Natural killer cell treated with Interleukin-12 subunit alpha and Interleukin-12 subunit beta and Interleukin-15 and Interleukin-18, amount 100 ng/mL, for 72 hours (primary cell): Measurements from ENCODE around the gene SEPHS2. TPM values are rescaled to one million over a fixed set of nuclear protein-coding genes. Genes with fewer than 3 reads are reported as not detected.

Source experiments
- ATAC-seq, 2 donors: fragments of 150-1000 bp; cut with Tn5 transposase in 1 of 2; sonication (Bioruptor Pico), chemical (Tn5 transposase) in 1 of 2; 2 replicates each; pipeline ENCODE4 v1.10.0; 2021
- DNase-seq: peaks from one replicate; pipeline ENCODE4 v3.0.0; 2022; ENCODE audit warnings: low spot score
- H3K27ac Mint-ChIP-seq, 2 donors: 1 replicate in 1 of 2; 2 replicates in 1 of 2; pipeline ENCODE4 v1.8.0; 2022; ENCODE audit warnings: mixed read lengths in 2 of 2, mild to moderate bottlenecking in 1 of 2, moderate library complexity in 1 of 2
- H3K27me3 Mint-ChIP-seq, 2 donors: 1 replicate in 1 of 2; 2 replicates in 1 of 2; pipeline ENCODE4 v1.8.0; 2022; ENCODE audit warnings: mixed read lengths in 2 of 2
- H3K36me3 Mint-ChIP-seq: one replicate; pipeline ENCODE4 v1.8.0; 2022; ENCODE audit warnings: mixed read lengths
- H3K4me1 Mint-ChIP-seq, 2 donors: 1 replicate in 1 of 2; 2 replicates in 1 of 2; pipeline ENCODE4 v1.8.0; 2022; ENCODE audit warnings: low read depth in 2 of 2, mixed read lengths in 2 of 2, mild to moderate bottlenecking in 1 of 2
- H3K4me3 Mint-ChIP-seq: one replicate; pipeline ENCODE4 v1.8.0; 2022; ENCODE audit warnings: mixed read lengths
- H3K9me3 Mint-ChIP-seq: 2 replicates; pipeline ENCODE4 v1.8.0; 2022; ENCODE audit warnings: mixed read lengths
- total RNA-seq, 2 donors: library from RNA; stranded (reverse); gene quantifications; one replicate each; pipeline ENCODE4 v1.2.3, GENCODE V29; 2022

The SEPHS2 gene
- total RNA-seq, 2 donors from 2014 or later = 84.7 to 91.4 TPM

DNA sequence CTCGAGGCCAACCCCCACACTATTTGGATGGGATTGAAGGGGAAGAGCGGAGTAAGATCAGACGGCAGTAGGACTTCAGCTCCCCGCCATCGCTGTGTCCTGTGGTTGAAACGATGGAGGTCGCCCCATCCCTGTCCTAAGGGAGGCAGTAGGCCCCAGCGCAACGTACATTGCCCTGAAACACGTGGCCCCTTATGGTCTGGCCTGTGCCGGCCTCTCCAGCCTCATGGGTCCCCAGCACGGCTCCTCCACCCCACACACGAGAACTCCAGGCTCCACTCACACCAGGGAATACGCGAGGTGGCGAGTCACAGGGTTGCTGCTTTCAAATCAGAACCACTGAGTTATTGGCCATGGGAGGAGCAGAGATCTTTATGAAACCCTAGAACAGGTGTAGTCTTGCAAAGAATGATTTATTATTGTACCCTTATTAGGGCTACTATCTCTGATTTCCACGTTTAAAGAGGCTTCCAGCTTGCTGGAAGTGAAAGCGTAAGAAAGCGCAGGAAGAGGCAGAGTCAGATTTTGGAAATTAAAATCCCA lies 15.2 kb downstream of the SEPHS2 start:
- no peaks in the 10 kb centered on the region for H3K27me3 Mint-ChIP-seq
- H3K9me3 Mint-ChIP-seq = no peaks in the 10 kb centered on the region
- DNase-seq = no peak
- peak; percentile 11 to 30 for ATAC-seq
- no peak overlapping the region for H3K27ac Mint-ChIP-seq
- H3K36me3 Mint-ChIP-seq = peaks cover 6% of the 10 kb centered on the region
- peaks cover 11 to 15% of the 10 kb centered on the region in 2 donors for H3K4me1 Mint-ChIP-seq
- H3K4me3 Mint-ChIP-seq = no peak overlapping the region

DNA sequence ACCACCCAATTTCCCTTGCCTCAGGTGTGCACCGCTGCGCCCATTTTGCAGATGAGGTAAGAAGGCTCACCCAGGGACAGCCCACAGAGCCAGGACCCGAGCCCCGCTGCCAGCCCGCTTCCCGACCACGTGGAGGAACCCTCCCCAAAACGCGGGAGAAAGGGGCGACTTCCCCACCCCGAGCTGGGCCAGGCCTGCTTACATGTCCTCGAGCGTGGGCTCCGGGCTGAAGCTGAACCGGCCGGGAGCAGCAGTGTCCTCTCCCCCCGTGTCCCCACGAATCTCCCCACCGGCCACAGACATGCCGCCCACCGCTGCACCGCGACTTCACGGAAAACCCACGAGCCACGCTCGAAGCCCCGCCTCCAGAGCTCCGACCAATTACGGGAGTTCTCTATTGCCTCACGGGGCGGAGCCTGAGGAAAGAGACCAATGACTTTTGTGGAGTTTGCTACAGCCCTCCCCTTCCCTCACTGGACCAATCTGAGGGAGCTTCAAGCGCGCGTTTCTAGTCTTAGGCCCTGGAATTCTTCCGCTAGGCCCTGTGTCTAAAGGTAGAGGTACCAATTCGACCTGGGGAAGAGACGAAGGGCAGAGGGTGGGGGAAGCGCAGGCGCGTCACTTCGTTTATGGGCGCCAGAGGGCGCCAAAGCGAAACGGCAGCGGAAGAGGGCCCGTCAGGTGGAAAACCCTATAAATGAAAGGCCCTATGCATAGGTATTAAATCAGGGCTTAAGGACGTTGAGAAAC lies 15.8 kb downstream of the SEPHS2 start, which contains the start of gene DCTPP1:
DCTPP1 (minus strand) TSS at position 353 of the 750 bp plus-strand sequence; CDS start at position 303, 50 bp downstream.
- Mint-ChIP-seq H3K36me3 (peaks cover 6% of the 10 kb centered on the region), H3K27me3 (no peaks in the 10 kb centered on the region), H3K9me3 (no peaks in the 10 kb centered on the region), H3K27ac (no peak within 1 kb of the TSS), H3K4me1 (peaks cover 11 to 12% of the 10 kb centered on the region in 2 donors), H3K4me3 (no peak within 1 kb of the TSS)
- DNase-seq (peak; percentile 98), ATAC-seq (peak; percentile 99)

DNA sequence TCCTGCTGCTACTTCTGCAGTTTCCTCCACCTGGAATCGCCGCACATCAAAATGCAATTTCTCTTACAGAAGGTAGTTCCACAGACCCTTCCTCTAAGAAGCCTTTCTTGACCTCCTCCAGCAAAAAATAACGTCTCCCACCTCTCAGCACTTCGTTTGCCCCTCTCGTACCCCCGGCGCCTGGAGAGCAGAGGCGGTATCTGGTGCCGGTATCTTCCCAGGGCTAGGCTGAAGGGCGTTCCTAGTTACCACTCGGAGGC lies 16.3 kb downstream of the SEPHS2 start:
- DNase-seq = no peak
- no peaks in the 10 kb centered on the region for H3K9me3 Mint-ChIP-seq
- H3K27me3 Mint-ChIP-seq = no peaks in the 10 kb centered on the region
- H3K4me1 Mint-ChIP-seq = peaks cover 8 to 11% of the 10 kb centered on the region in 2 donors
- no peak for ATAC-seq
- peaks cover 6% of the 10 kb centered on the region for H3K36me3 Mint-ChIP-seq
- H3K27ac Mint-ChIP-seq = no peak overlapping the region
- H3K4me3 Mint-ChIP-seq = no peak overlapping the region

DNA sequence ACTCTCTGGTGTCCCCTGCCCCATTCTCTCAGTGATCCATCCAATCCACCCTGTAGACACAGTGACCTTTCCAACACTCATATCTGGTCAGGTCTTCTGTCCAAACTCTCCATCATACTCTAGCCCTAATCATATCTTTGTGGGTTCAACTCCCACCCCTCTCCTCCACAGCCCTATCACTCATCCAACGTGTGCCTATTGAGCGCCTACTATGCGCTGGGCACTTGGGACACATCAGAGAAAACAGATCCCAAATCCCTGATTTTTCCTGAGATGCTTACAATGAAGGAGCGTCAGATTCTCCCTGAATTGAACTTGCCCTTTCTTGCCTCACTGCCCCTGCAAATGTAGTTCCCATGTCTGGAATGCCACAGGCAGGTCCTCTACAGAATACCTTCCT lies 17.6 kb downstream of the SEPHS2 start:
- Mint-ChIP-seq H3K27ac (no peak overlapping the region), H3K4me1 (peaks cover 8 to 11% of the 10 kb centered on the region in 2 donors), H3K4me3 (no peak overlapping the region), H3K36me3 (peaks cover 6% of the 10 kb centered on the region), H3K27me3 (no peaks in the 10 kb centered on the region), H3K9me3 (no peaks in the 10 kb centered on the region)
- no peak for DNase-seq
- no peak for ATAC-seq

DNA sequence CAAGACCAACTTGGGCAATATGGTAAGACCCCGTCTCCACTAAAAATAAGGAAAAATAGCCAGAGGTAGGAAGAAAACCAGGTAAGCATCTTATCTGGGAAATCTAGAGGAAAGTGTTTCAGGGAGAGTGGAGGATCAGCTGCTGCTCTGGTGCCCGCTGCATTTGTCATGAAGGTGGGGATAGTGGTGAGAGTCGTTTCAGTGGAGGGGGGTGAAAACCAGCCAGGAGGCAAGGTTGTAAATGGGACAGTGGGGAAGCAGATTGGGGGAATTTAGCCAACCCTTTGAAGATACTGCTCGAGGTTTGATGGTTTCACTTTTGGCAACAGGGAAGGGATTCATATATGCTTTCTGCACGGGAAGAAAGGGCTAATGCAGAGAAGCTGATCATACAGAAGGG lies 24.7 kb downstream of the SEPHS2 start:
- Mint-ChIP-seq H3K27ac (no peak overlapping the region), H3K4me3 (no peak overlapping the region), H3K36me3 (peaks cover 9% of the 10 kb centered on the region), H3K27me3 (no peaks in the 10 kb centered on the region), H3K4me1 (peaks cover 13 to 14% of the 10 kb centered on the region in 2 donors), H3K9me3 (no peaks in the 10 kb centered on the region)
- no peak for DNase-seq
- ATAC-seq = no peak

DNA sequence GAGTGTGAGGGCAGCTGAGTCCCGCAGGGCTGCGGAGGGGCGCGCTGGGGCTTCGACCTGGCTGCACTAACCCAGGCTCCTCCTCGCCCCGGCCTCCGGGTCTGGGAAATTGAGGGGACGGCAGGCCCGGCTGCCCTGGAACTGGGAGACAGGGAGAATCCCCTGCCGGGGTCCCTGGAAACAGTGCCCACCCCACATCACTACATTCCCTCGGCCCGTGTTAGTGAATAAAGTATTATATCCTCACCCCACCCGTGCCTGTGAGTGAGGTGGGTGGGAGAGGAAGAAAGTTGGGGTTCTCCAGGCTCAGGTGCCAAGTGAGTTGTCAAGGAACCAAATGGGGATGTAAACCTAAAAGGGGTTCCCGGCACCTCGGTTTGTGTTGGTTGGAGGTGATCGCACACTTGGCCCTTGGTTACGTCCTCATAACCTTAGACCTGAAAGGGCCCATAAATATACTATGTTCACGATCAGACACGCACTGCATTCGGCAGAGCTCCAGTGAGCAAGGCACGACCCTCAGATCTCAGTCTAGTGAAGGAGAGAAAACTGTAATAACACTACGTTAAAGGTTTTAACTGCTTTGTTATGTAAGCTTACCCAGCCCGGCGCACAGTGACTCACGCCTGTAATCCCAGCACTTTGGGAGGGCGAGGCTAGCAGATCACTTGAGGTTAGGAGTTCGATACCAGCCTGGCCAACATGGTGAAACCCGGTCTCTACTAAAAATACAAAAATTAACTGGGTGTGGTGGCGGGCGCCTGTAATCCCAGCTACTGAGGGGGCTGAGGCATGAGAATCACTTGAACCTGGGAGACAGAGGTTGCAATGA lies 27.1 kb downstream of the SEPHS2 start:
- Mint-ChIP-seq H3K27ac (no peak overlapping the region), H3K27me3 (no peaks in the 10 kb centered on the region)

DNA sequence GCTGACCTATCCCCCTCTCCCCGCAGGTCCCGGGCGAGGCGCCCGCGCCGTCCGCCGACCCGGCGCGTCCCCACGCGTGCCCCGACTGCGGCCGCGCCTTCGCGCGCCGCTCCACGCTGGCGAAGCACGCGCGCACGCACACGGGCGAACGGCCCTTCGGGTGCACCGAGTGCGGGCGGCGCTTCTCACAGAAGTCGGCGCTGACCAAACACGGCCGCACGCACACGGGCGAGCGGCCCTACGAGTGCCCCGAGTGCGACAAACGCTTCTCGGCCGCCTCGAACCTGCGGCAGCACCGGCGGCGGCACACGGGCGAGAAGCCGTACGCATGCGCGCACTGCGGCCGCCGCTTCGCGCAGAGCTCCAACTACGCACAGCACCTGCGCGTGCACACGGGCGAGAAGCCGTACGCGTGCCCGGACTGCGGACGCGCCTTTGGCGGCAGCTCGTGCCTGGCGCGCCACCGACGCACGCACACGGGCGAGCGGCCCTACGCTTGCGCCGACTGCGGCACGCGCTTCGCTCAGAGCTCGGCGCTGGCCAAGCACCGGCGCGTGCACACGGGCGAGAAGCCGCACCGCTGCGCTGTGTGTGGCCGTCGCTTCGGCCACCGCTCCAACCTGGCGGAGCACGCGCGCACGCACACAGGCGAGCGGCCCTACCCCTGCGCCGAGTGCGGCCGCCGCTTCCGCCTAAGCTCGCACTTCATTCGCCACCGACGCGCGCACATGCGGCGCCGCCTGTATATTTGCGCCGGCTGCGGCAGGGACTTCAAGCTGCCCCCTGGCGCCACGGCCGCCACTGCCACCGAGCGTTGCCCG lies 27.9 kb downstream of the SEPHS2 start:
- DNase-seq (peak; percentile 91), ATAC-seq (peak; percentile 94 to 96)
- H3K4me3 Mint-ChIP-seq = peak overlapping the region; percentile 44
- peaks cover 15% of the 10 kb centered on the region in 2 donors for H3K4me1 Mint-ChIP-seq
- no peaks in the 10 kb centered on the region for H3K9me3 Mint-ChIP-seq
- H3K36me3 Mint-ChIP-seq = peaks cover 9% of the 10 kb centered on the region
- H3K27ac Mint-ChIP-seq = no peak overlapping the region
- H3K27me3 Mint-ChIP-seq = no peaks in the 10 kb centered on the region

More for the DNA sequence above, 27.1 kb downstream of the SEPHS2 start:
- DNase-seq (no peak), ATAC-seq (no peak)
- Mint-ChIP-seq H3K36me3 (peaks cover 9% of the 10 kb centered on the region), H3K9me3 (no peaks in the 10 kb centered on the region), H3K4me3 (peak overlapping the region; percentile 44), H3K4me1 (peaks cover 14 to 15% of the 10 kb centered on the region in 2 donors)

DNA sequence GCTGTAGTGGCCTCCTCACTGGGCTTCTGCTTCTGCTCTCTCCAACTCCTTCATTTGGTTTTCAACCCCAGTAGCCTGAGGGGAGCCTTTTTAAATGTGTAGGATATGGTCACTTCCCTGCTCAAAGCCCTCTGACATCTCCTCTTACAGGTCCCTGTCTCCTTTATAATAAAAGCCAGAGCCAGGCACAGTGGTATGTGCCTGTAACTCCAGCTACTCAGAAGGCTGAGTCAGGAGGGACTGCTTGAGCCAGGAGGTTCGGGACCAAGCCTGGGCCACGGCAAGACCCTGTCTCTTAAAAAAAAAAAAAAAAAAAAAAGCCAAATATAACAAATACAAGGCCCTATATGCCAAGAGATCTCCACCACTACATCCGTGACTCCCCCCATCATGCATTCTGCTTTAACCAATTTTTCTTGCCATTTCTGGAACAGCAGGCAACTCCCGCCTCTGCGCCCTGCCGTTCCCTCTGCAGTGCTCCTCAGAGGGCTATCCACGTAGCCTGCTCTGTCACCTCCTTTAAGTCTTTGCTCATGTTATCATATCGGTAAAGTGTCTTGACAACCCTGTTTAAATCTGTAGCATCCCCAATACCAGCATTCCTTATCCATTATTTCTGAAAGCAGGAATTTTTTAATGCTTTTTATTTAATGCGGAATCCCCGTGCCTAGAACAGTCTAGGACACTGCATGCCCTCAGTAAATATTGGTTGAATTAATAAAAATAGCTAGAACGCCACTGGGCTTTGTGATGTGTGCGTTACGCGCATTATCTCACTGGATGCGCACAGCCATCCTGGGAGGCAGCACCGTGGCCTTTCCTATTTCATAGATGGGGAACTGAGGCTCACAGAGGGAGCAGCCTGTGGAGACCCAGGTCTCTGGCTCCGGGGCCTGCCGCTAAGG lies 28.8 kb downstream of the SEPHS2 start:
- ATAC-seq = no peak
- no peaks in the 10 kb centered on the region for H3K9me3 Mint-ChIP-seq
- H3K4me1 Mint-ChIP-seq = peaks cover 15 to 18% of the 10 kb centered on the region in 2 donors
- H3K4me3 Mint-ChIP-seq = peak overlapping the region; percentile 51
- H3K36me3 Mint-ChIP-seq = peaks cover 13% of the 10 kb centered on the region
- no peak for DNase-seq
- no peaks in the 10 kb centered on the region for H3K27me3 Mint-ChIP-seq
- H3K27ac Mint-ChIP-seq = peak overlapping the region in 1 of 2 donors; percentile 29

DNA sequence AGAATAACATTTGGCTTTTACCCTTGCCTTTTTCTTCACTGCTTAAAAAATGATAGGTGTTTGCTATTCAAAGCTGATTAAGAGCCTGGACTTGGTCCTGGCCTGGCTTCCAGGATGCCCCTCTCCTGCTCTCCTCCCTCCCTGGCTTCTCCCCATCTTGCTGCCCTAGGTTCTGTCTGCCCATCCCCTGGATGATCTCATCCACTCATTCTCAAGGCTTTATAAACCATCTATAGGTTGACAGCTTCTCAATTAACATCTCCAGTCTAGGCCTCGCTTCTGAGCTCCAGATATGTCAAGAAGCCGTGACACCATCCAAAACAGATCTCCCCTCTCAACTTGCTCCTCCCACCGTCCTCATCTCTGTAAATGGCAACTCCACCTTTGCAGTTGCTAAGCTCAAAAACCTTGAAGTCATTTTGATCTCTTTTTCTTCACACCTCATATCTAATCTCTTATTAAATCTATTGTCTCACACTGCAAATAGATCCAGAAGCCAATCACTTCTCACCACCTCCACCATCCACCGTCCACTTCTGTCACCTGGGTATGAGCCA lies 29.5 kb downstream of the SEPHS2 start:
- H3K27me3 Mint-ChIP-seq = no peaks in the 10 kb centered on the region
- no peak for ATAC-seq
- peaks cover 11% of the 10 kb centered on the region for H3K36me3 Mint-ChIP-seq
- peak overlapping the region in 1 of 2 donors; percentile 17 for H3K27ac Mint-ChIP-seq
- peaks cover 15 to 18% of the 10 kb centered on the region in 2 donors for H3K4me1 Mint-ChIP-seq
- H3K9me3 Mint-ChIP-seq = no peaks in the 10 kb centered on the region
- H3K4me3 Mint-ChIP-seq = no peak overlapping the region
- DNase-seq = no peak

DNA sequence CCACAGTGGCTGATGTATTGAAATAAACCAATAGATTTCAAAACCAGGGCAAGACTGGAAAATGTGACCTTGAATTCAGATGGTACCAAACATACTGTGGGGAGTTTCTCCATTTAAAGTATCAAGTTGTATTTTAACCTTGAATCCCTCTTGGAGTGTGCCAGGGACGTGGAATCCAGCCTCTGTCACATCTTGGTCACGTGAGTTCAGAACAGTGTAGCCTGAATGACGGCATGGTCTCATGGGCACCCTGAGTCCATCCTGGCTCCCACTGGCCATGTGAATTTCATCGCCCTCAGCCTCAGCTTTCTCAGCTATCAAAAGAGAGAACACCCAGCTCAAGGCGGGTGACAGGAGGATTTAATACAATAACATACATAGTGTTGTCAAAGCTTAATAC lies 31.5 kb downstream of the SEPHS2 start:
- no peak for ATAC-seq
- Mint-ChIP-seq H3K36me3 (peaks cover 5% of the 10 kb centered on the region), H3K27ac (no peak overlapping the region), H3K9me3 (no peaks in the 10 kb centered on the region), H3K27me3 (no peaks in the 10 kb centered on the region), H3K4me3 (no peak overlapping the region), H3K4me1 (peaks cover 18 to 22% of the 10 kb centered on the region in 2 donors)
- no peak for DNase-seq

DNA sequence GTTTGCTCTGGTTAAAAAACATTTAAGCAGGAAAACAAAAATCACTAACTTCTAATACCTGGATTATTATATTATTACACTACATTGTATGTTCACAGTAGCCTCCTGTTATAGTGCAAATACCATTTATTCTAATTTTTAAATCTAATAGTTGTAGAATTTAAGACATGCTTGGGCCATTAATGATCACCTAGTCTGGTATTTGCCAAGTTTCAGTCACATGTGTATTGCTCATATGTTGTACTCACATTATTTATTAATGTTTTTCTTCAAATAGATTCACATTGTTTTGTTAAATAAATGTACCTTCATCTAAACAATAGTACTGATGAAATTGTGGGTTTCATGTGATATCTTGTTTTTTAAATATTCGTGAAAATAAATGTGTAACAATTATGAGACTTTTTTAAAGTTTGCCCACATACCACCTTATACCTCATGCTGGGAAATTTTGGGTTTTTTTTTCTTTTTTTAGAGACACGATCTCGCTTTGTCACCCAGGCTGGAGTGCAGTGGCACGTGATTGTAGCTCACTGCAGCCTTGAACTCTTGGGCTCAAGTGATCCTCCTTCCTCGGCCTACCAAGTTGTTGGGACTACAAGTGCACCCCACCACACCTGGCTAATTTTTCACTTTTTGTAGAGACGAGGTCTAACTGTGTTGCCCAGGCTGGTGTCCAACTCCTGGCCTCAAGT lies 32.4 kb downstream of the SEPHS2 start:
- H3K4me1 Mint-ChIP-seq = peaks cover 25 to 28% of the 10 kb centered on the region in 2 donors
- no peaks in the 10 kb centered on the region for H3K9me3 Mint-ChIP-seq
- no peaks in the 10 kb centered on the region for H3K27me3 Mint-ChIP-seq
- no peak overlapping the region for H3K27ac Mint-ChIP-seq
- H3K36me3 Mint-ChIP-seq = peaks cover 5% of the 10 kb centered on the region
- no peak for DNase-seq
- no peak for ATAC-seq
- no peak overlapping the region for H3K4me3 Mint-ChIP-seq
